Adipocyte (in vitro differentiated cells): ENCODE data around the gene STK17B.

Experiments
- DNase-seq: peaks from one replicate; pipeline ENCODE4 v3.0.0-alpha.2; 2015; ENCODE audit warnings: low read depth
- H3K27me3 ChIP-seq: replicated peaks from 2 replicates; pipeline ENCODE4 v1.7.0; 2013; ENCODE audit warnings: mild to moderate bottlenecking, low read length, moderate library complexity; ENCODE audit not compliant: control insufficient read depth, insufficient read depth
- H3K36me3 ChIP-seq: 2 replicates; pipeline ENCODE4 v1.7.0; 2013; ENCODE audit warnings: low read length, mild to moderate bottlenecking, moderate library complexity; ENCODE audit not compliant: control insufficient read depth, insufficient read depth, severe bottlenecking
- H3K4me1 ChIP-seq: 2 replicates; pipeline ENCODE4 v1.7.0; 2013; ENCODE audit warnings: mild to moderate bottlenecking, low read length, moderate library complexity; ENCODE audit not compliant: control insufficient read depth, insufficient read depth
- H3K4me3 ChIP-seq: 2 replicates; pipeline ENCODE4 v1.7.0; 2013; ENCODE audit warnings: mild to moderate bottlenecking, low read length, moderate library complexity
- H3K9ac ChIP-seq: 2 replicates; pipeline ENCODE4 v1.7.0; 2013; ENCODE audit warnings: mild to moderate bottlenecking, low read length, moderate library complexity
- H3K9me3 ChIP-seq: 2 replicates; pipeline ENCODE4 v1.7.0; 2013; ENCODE audit warnings: mild to moderate bottlenecking, low read length, moderate library complexity; ENCODE audit not compliant: control insufficient read depth

The STK17B gene

GRCh38 chr2:196183528-196184231 lies 12.3 kb upstream of the STK17B start:
- Histone ChIP-seq H3K27me3 (no peaks in the 10 kb centered on the region), H3K9ac (no peak overlapping the region), H3K4me1 (no peaks in the 10 kb centered on the region), H3K9me3 (no peaks in the 10 kb centered on the region), H3K36me3 (no peaks in the 10 kb centered on the region), H3K4me3 (no peak overlapping the region)
- DNase-seq = no peak

DNA sequence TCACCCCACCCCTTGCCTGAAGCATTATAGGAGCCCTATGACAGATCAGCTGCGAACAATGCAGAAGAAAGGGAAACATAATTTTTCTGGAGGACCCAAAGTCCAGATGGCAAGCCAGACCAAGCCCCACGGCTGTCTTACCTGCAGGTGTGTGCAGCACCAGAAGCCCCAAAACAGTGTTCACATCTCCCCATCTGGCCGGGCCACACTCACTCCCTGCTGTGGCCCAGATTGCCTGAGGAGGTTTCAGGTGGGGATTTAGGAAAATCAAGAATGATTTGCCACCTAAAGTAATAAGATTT lies 11.7 kb upstream of the STK17B start:
- no peak overlapping the region for H3K4me3 ChIP-seq
- DNase-seq = no peak
- H3K9ac ChIP-seq = no peak overlapping the region
- H3K4me1 ChIP-seq = no peaks in the 10 kb centered on the region
- no peaks in the 10 kb centered on the region for H3K27me3 ChIP-seq
- H3K9me3 ChIP-seq = no peaks in the 10 kb centered on the region
- H3K36me3 ChIP-seq = no peaks in the 10 kb centered on the region

DNA sequence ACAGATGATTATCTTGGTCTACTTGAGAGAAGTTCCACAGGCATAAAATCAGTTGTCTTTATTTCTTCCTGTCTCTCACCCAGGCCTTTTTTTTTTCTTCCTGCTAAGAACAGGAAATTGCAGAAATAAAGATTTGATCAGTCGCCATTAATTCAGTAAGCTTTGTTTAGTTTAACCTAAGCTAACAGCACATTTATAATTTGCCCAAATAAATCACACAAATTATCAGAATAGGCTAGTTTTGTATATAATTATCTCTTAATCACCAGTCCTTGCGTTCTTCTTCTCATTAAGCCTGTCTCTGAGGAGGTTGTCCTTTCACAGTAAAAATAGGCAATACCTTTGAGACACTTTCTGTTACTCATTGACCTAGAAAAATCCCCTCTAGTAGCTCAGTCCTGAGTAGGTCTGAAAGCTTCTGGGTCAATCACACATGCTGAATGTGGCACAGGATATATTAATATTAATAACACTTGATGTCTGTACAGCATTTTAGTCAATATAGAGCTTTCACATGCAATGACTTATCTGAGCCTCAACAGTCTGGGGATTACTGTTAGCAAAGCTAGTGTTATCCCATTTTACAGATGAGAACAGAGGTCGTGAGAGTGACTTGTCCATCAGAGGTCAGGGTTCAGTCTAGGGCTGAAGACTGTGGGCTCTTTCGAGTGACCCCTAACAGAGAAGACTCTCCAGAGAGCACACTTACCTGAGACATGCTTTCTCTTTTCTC lies 11.2 kb upstream of the STK17B start:
- H3K9ac ChIP-seq = no peak overlapping the region
- no peak overlapping the region for H3K4me3 ChIP-seq
- H3K9me3 ChIP-seq = no peaks in the 10 kb centered on the region
- H3K4me1 ChIP-seq = no peaks in the 10 kb centered on the region
- H3K27me3 ChIP-seq = no peaks in the 10 kb centered on the region
- no peak for DNase-seq
- H3K36me3 ChIP-seq = no peaks in the 10 kb centered on the region

- H3K9ac ChIP-seq = no peak overlapping the region
- no peaks in the 10 kb centered on the region for H3K9me3 ChIP-seq
- no peaks in the 10 kb centered on the region for H3K4me1 ChIP-seq
- no peak for DNase-seq
- H3K4me3 ChIP-seq = no peak overlapping the region
- H3K27me3 ChIP-seq = no peaks in the 10 kb centered on the region
- H3K36me3 ChIP-seq = no peaks in the 10 kb centered on the region
Measured at GRCh38 chr2:196181484-196181883, 10.1 kb upstream of the STK17B start.

DNA sequence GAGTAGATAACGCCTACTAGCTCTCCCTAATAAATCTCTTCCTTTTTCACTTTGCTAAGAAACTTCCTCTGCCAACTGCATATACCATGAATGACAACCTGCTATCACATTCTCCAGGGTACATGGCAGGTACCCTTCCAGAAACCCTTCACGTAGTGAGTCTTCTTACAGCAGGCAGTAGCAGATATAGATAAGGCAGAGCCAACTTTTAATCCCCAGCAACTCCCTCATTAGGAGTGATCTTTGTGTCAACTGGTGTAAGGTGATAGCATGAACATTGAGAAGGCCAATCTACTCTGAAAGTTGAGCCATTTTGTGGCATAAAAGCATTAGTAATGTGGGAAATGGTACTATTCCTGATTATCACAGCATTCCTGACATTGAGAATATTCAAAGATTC lies 5.7 kb upstream of the STK17B start:
- Histone ChIP-seq H3K27me3 (no peaks in the 10 kb centered on the region), H3K9me3 (no peaks in the 10 kb centered on the region), H3K36me3 (no peaks in the 10 kb centered on the region), H3K4me3 (no peak overlapping the region), H3K4me1 (no peaks in the 10 kb centered on the region), H3K9ac (no peak overlapping the region)
- DNase-seq = no peak

DNA sequence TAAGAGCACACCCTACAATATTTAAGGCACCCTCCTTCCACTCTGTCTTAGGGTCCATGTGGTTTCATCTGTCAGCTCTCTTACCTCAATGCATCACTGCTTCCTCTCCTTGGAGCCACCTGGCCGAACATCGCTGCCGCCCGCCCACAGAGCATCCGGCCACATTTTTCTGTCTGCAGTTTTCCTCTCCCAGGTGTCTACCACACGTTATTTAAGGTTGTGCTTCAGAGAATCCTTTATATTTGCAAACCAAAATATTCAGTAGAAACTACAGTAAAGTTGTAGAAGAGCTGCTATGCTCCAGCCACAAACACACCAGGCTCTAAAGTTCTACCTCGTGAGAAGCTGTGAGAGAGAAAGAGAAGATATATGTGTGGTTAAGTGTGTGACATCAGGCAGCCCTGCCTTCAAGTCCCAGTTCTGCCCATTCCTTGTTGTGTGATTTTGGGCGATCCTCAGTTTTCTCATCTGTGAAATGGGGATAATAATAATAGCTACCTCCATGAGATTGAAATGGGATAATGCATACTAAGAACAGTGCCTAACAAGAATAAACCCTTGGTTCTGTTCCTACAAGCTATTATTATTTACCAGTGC lies 4.9 kb upstream of the STK17B start:
- Histone ChIP-seq H3K9ac (no peak overlapping the region), H3K4me1 (peaks cover 3% of the 10 kb centered on the region), H3K4me3 (no peak overlapping the region), H3K9me3 (no peaks in the 10 kb centered on the region), H3K27me3 (no peaks in the 10 kb centered on the region), H3K36me3 (no peaks in the 10 kb centered on the region)
- DNase-seq = no peak

DNA sequence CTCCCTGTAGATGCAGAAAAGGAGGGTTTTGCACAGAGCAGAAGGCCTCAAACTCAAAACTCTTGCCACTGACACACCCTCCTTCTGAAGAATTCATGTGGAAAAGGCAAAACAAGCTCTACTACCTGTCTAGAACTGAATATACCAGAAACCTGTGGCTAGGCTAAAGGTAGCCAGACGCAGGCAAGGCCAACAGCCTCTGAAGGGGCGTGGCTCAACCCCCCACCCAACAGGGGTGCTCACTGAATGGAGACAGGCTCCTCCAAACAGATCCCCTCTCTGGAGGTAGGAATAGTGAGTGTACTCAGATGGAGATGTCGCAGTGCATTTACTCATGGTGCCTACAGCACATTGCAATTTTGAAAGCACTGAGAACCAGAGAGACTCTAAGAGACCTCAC lies 3.0 kb upstream of the STK17B start:
- no peak for DNase-seq
- Histone ChIP-seq H3K36me3 (no peaks in the 10 kb centered on the region), H3K4me3 (no peak overlapping the region), H3K9ac (no peak overlapping the region), H3K27me3 (no peaks in the 10 kb centered on the region), H3K4me1 (peaks cover 3% of the 10 kb centered on the region), H3K9me3 (no peaks in the 10 kb centered on the region)

- no peaks in the 10 kb centered on the region for H3K9me3 ChIP-seq
- peaks cover 7% of the 10 kb centered on the region for H3K4me1 ChIP-seq
- no peak overlapping the region for H3K4me3 ChIP-seq
- H3K27me3 ChIP-seq = no peaks in the 10 kb centered on the region
- no peak for DNase-seq
- no peak overlapping the region for H3K9ac ChIP-seq
- no peaks in the 10 kb centered on the region for H3K36me3 ChIP-seq
Measured at GRCh38 chr2:196173505-196173904, 2.1 kb upstream of the STK17B start.

DNA sequence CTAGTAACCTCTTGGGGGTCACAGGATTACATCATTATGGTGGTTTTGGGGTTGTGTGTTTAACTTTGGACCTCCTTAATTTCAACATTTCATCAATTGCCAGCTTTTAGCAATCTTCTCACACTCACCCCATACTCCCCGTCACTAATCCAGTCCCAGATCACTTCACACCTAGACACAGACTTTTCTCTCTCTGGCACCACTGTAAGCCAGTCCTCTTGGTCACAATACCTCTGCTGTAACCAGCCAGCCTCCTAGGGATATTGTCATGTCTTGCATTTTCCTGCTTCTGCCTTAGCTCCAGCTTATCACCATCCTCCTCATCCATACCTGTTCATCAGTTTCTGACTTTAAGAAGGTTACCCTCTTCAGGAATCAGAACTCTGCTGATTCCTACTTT lies 1.6 kb upstream of the STK17B start:
- Histone ChIP-seq H3K27me3 (no peaks in the 10 kb centered on the region), H3K36me3 (no peaks in the 10 kb centered on the region), H3K4me3 (no peak overlapping the region), H3K4me1 (peaks cover 11% of the 10 kb centered on the region), H3K9ac (no peak overlapping the region), H3K9me3 (no peaks in the 10 kb centered on the region)
- DNase-seq = no peak

GRCh38 chr2:196171946-196172345 lies 568 bp upstream of the STK17B start:
- Histone ChIP-seq H3K4me3 (peak overlapping the region; percentile 87), H3K9ac (peak overlapping the region; percentile 83), H3K4me1 (peaks cover 20% of the 10 kb centered on the region), H3K9me3 (no peaks in the 10 kb centered on the region), H3K36me3 (no peaks in the 10 kb centered on the region), H3K27me3 (no peaks in the 10 kb centered on the region)
- no peak for DNase-seq

- H3K9me3 ChIP-seq = no peaks in the 10 kb centered on the region
- H3K27me3 ChIP-seq = no peaks in the 10 kb centered on the region
- H3K36me3 ChIP-seq = no peaks in the 10 kb centered on the region
- DNase-seq = peak; percentile 62
- H3K4me1 ChIP-seq = peaks cover 32% of the 10 kb centered on the region
- peak overlapping the region; percentile 96 for H3K9ac ChIP-seq
- peak overlapping the region; percentile 94 for H3K4me3 ChIP-seq
Measured at GRCh38 chr2:196170606-196171247, 651 bp downstream of the STK17B start.
